HUES6 (cell line): ENCODE data around the gene WRAP73.

Source experiments
- H3K27ac ChIP-seq: 2 replicates; pipeline ENCODE4 v1.7.0; 2013; ENCODE audit warnings: low read depth, mild to moderate bottlenecking, low read length, inconsistent platforms
- H3K27me3 ChIP-seq: 2 replicates; pipeline ENCODE4 v1.6.1; 2013; ENCODE audit warnings: low read length; ENCODE audit not compliant: control insufficient read depth, insufficient read depth
- H3K36me3 ChIP-seq: 2 replicates; pipeline ENCODE4 v1.6.1; 2013; ENCODE audit warnings: low read length; ENCODE audit not compliant: control insufficient read depth, insufficient read depth
- H3K4me1 ChIP-seq: 2 replicates; pipeline ENCODE4 v1.6.1; 2013; ENCODE audit warnings: low read length; ENCODE audit not compliant: control insufficient read depth, insufficient read depth
- H3K4me3 ChIP-seq: 2 replicates; pipeline ENCODE4 v1.5.1; 2013; ENCODE audit warnings: low read depth, low read length
- H3K9ac ChIP-seq: one replicate; pipeline ENCODE4 v1.6.1; 2013; ENCODE audit warnings: mild to moderate bottlenecking, low read length
- H3K9me3 ChIP-seq: 2 replicates; pipeline ENCODE4 v1.6.1; 2013; ENCODE audit warnings: low read depth, low read length; ENCODE audit not compliant: control insufficient read depth, insufficient read depth

Gene WRAP73

DNA sequence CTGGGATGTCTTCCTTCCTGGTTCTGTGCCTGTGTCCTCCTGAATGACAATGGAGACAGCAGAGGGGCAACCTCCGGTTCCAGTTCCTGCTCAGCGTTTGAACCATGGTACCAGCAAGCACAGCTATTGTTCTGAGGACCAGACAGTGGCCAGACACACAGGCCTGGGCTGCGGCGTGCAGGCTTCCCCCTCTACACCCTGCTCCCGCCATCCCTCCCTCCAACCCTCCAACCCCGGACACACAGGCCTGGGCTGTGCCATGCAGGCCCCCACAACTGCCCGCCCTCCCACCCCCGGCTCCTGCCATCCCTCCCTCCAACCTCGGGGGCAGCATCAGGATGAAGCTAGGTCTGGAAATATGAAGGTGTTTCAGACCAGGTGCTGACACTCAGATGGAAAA is 33.0 kb downstream of the WRAP73 start:
- H3K4me1 ChIP-seq: peaks cover 38% of the 10 kb centered on the region
- no peak overlapping the region for H3K27ac ChIP-seq
- no peaks in the 10 kb centered on the region for H3K9me3 ChIP-seq
- H3K36me3 ChIP-seq: no peaks in the 10 kb centered on the region
- peaks cover 15% of the 10 kb centered on the region for H3K27me3 ChIP-seq
- no peak overlapping the region for H3K4me3 ChIP-seq
- no peak overlapping the region for H3K9ac ChIP-seq

DNA sequence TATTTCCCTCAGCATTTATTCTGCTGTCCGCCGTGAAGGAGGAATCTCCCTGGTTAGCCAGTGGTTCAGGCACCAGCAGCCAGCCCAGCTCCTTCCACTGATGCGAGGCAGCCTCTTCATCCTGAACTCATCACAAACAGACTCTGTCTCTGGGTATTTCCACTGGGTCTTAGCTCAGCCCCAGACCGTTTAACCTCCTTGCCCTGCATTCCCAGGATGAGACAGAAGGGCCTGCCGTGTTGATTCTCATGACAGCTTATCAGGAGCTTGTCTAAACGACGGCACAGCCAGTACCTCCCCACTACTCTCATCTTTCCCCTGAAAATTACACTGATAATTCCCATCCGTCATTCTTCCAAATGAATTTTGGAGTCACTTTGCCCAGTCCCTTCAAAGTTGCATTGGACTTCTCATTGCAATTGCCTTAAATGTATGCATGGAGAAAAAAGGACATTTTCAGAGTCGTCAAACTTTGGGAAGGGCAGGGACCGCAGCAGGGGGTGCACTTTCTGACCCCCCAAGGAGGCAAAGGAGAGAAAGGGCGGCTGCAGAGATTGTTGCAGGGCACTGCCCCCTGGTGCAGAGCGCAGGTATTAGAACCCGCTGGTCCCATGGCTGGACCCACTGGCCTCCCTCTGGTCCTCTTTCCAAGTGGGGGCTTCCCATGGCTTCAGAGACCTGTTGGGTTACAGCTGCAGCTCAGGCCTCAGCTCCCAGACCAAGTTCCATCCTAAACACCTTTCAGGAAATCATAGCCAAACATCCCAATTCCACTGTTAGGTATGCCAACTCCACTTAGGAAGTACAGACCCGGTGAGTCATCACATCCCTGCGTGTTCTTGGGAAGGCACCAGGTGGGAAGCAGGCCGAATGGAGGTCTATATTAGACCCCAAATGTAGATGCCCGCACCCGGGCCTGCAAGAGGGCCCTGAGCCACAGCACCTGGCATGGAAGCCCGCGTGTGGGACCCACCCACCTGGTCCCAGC is 34.9 kb downstream of the WRAP73 start:
- Histone ChIP-seq H3K9ac (no peak overlapping the region), H3K4me3 (no peak overlapping the region), H3K36me3 (no peaks in the 10 kb centered on the region), H3K27ac (no peak overlapping the region), H3K27me3 (peaks cover 13% of the 10 kb centered on the region), H3K4me1 (peaks cover 44% of the 10 kb centered on the region), H3K9me3 (no peaks in the 10 kb centered on the region)

DNA sequence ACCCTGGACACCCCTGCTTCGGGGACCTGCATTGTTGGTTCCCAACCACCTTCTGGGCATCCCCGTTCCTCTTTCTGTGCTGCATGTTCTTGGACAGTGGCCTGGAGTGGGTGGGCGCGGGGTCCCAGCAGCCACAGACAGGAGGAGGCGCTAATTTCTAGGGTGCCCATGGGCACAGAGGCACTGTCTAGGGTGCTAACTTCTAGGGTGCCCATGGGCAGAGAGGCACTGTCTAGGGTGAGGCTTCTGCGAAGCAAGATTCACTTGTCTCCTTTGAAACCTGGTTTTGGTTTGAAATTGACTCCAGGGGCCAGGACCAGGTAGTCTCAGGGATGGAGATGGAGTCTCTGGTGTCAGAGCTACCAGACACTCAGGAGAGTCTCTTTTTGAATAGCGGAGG is 37.8 kb downstream of the WRAP73 start:
- Histone ChIP-seq H3K27ac (no peak overlapping the region), H3K4me1 (peaks cover 53% of the 10 kb centered on the region), H3K4me3 (peak overlapping the region; percentile 52), H3K36me3 (no peaks in the 10 kb centered on the region), H3K9ac (no peak overlapping the region), H3K9me3 (no peaks in the 10 kb centered on the region), H3K27me3 (peaks cover 13% of the 10 kb centered on the region)

DNA sequence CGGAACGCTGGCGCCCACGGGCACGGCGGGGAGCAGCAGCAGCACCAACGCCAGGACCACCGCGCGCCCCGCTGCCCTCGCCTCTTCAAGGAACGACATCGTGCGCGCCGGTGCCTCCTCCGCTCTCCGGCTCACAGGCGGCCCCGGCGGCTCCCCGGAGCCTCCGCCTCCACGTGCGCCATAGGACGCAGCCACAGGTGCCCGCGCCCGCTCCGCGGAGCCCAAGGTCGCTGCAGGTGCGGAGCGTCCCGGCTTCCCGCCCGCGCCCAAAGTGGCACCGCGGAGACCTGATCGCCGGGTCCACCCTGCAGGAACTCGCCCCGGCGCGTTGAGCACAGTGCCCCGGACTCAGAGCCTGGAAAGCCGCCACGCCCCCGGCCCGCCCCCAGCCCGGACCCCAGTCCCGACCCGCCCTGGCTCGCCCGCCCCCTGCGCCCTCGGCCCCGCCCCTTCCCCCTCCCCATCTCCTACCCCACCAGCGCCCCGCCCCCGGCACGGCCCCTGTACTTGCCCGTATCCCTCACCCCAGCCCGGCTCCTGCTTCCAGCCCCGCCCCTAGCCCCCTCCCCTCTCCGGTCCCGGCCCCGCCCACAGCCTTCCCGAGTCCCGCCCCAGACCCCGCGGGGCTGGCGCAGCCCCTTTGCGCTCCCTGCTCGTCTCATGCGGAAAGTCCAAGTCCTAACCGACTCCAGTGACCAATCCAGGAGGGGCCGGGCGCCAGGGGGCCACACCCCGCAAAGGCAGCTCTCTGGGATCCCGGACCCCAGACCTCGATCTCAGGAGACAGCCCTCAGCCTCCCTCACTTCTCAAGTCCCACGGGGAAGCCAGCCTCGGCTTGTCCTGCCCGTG is 38.5 kb downstream of the WRAP73 start, which contains the start of gene MEGF6:
MEGF6 (minus strand) TSS at position 339 of the 850 bp plus-strand sequence; CDS start at position 99, 240 bp downstream.
- peak within 1 kb of the TSS; percentile 79 for H3K4me3 ChIP-seq
- H3K9ac ChIP-seq: peak within 1 kb of the TSS; percentile 53
- no peaks in the 10 kb centered on the region for H3K9me3 ChIP-seq
- no peak within 1 kb of the TSS for H3K27ac ChIP-seq
- peaks cover 53% of the 10 kb centered on the region for H3K4me1 ChIP-seq
- peaks cover 13% of the 10 kb centered on the region for H3K27me3 ChIP-seq
- no peaks in the 10 kb centered on the region for H3K36me3 ChIP-seq

DNA sequence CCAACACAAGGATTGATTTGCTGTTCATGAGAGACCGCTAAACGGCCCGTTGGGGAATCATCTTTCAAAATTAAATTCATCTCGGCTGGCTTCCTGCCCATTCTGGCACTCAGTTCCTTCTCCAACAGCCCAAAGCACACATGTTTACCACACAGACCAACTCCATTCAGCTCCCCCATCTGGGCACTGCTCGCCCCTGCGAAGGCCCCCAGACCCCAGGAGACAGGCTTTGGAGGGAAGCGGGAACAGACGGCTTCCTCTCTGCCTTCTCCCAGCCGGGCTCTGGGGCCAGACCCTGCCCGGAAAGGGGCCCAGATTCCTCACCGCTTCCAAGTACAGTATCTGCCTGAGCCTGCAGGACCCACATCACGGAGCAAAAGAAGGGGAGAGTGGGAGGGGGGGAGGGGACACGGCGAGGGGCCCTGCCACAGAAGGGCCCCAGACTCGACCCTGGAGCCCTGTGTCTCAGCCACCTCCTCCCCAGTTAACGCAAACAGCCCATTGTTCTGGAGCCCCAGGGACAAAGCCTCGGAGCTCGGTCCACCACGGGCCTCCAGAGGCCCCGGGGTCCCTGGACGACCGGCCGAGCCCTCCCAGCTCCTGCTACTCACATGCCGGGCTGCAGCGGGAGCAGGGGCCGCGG is 39.3 kb downstream of the WRAP73 start:
- H3K27me3 ChIP-seq: peaks cover 13% of the 10 kb centered on the region
- H3K27ac ChIP-seq: no peak overlapping the region

DNA sequence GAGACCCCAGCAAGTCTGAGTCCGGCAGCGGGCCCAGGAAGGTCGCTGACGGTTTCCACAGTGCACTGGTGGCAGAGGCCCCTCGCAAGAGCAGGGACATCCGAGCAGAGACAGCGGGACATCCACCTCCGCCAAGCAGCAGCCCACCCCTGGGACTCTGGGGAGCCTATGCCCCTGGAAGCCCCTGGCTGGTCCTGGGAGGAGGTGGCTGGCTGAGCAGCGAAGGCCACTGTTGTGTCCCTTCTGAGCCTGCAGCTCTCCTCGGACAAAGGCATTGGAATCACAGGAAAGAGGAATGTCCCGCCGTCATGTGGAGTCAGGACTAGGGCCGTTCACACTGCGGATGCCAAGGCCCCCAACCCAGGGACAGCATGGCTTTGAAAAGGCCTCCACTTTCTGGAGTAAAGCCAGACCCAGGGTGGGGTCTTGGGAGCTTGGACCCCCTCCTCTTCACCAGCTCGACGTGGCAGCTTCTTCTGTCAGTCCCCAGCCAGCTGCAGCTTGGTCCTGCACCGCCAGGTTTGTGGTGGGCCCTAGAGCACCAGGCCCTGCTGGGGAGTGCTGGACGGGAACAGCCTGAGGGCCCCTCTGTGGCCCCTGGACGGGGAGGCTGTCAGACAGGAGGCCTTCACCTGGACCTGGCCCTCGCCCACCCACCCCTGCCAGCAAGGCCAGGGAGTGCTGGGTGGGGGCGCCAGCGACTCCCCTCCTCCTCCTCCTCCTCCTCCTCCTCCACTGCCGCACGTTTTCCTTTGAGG is 40.0 kb downstream of the WRAP73 start:
- Histone ChIP-seq H3K27me3 (peaks cover 13% of the 10 kb centered on the region), H3K4me1 (peaks cover 51% of the 10 kb centered on the region), H3K36me3 (no peaks in the 10 kb centered on the region), H3K9ac (no peak overlapping the region), H3K4me3 (peak overlapping the region; percentile 79), H3K9me3 (0 out of 2 replicates have a peak, but pooled peaks cover 2% of the 10 kb centered on the region), H3K27ac (no peak overlapping the region)

More for the DNA sequence above, 39.3 kb downstream of the WRAP73 start:
- Histone ChIP-seq H3K36me3 (no peaks in the 10 kb centered on the region), H3K4me3 (peak overlapping the region; percentile 79), H3K9ac (peak overlapping the region; percentile 53), H3K9me3 (no peaks in the 10 kb centered on the region), H3K4me1 (peaks cover 53% of the 10 kb centered on the region)

DNA sequence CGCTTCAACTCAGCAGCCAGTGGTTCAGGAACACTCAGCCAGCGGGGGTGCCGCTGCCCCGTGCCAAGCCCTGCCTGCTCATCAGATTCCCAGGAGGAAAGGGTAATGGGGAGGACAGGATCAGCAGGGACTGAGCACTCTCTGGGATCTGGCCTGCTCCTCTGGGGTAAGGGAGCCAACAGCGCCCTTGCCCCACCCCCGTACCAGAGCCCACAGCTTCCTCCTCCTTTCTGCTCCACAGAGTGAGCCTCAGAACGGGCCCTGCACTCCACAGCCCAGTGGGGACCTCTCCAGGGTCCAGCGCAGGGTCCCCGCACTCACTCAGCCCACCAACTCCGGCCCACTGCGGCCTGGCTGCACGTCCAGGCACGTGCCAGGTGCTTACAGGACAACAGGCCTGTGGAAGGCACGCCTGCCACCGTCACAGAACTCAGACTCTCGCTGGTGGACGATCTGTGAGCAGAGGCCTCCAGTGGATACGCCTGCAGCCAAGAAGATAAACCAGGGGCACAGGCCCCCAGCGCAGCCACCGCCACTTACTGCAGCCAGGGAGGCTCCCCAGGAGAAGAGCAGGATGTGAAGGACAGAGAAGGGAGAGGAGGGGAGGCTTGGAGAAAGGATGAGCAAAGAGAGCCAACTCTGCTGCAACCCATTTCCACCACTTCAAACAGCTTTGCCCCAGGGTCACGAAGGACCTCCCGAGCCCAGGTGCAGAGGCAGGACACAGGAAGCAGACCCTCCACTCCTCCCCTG is 40.7 kb downstream of the WRAP73 start:
- Histone ChIP-seq H3K9me3 (peaks cover 8% of the 10 kb centered on the region; the same call in 1 of the 2 replicates), H3K4me3 (no peak overlapping the region), H3K9ac (no peak overlapping the region), H3K27ac (no peak overlapping the region), H3K27me3 (peaks cover 13% of the 10 kb centered on the region), H3K36me3 (no peaks in the 10 kb centered on the region), H3K4me1 (peaks cover 44% of the 10 kb centered on the region)

DNA sequence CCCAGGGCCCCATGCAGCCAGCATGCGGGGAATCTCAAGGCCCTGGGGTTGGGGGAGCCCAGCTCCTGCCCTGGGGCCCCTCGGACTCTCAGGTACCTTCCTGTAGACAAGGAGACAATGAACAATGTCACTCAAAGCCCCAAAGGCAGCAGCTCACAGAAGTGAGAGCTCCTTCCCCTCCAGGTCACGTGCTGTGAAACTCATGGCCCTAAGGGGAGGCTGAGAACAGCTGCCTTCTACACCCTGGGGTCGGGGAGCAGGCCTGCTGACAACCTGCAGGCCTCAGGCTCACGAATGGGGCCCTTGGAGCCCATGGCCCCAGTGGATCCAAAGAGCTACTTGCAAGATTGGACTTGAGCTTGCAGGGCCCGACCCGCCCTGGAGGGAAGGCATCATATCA is 41.7 kb downstream of the WRAP73 start:
- peaks cover 34% of the 10 kb centered on the region for H3K4me1 ChIP-seq
- H3K4me3 ChIP-seq: no peak overlapping the region
- no peaks in the 10 kb centered on the region for H3K36me3 ChIP-seq
- peaks cover 13% of the 10 kb centered on the region for H3K27me3 ChIP-seq
- H3K9ac ChIP-seq: no peak overlapping the region
- H3K9me3 ChIP-seq: peaks cover 9% of the 10 kb centered on the region; the same call in 1 of the 2 replicates
- no peak overlapping the region for H3K27ac ChIP-seq

DNA sequence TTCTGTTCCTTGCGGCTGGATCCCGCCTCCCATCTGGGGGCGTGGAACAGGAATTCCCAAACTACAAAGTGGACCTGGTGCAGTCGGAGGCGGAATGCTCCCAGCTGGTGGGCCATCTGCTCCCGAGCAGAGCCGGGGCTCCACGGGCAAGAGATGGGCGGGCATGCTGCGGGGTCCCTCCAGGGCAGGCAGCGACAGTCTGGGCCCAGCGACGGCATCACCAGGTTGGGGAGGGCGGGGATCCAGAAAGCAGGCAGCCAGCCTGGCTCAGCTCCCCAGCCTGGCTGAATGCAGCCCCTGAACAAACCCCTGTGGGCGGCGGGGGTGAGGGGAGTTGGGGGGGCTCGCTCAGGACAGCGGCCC is 42.2 kb downstream of the WRAP73 start:
- H3K4me3 ChIP-seq: no peak overlapping the region
- H3K27me3 ChIP-seq: peaks cover 10% of the 10 kb centered on the region
- peaks cover 29% of the 10 kb centered on the region for H3K4me1 ChIP-seq
- no peak overlapping the region for H3K9ac ChIP-seq
- no peak overlapping the region for H3K27ac ChIP-seq
- H3K36me3 ChIP-seq: no peaks in the 10 kb centered on the region
- H3K9me3 ChIP-seq: peaks cover 9% of the 10 kb centered on the region; the same call in 1 of the 2 replicates
